Ishikawa (cell line): ENCODE data around the gene FAM184A.

Experiments
- CEBPB ChIP-seq: IDR thresholded peaks from 2 replicates; pipeline ENCODE4 v1.6.1; 2012
- CREB1 ChIP-seq: IDR thresholded peaks from 2 replicates; pipeline ENCODE4 v1.6.1; 2012; ENCODE audit warnings: low read depth
- EGR1 ChIP-seq: IDR thresholded peaks from 2 replicates; pipeline ENCODE4 v1.6.1; 2012
- EP300 ChIP-seq: IDR thresholded peaks from 2 replicates; pipeline ENCODE4 v1.6.1; 2012; ENCODE audit warnings: borderline replicate concordance
- FOXM1 ChIP-seq: IDR thresholded peaks from 2 replicates; pipeline ENCODE4 v1.6.1; 2012; ENCODE audit warnings: low read depth, borderline replicate concordance
- MAX ChIP-seq: IDR thresholded peaks from 2 replicates; pipeline ENCODE4 v1.6.1; 2012
- NFIC ChIP-seq: IDR thresholded peaks from 2 replicates; pipeline ENCODE4 v1.6.1; 2012
- RAD21 ChIP-seq: IDR thresholded peaks from 2 replicates; pipeline ENCODE4 v1.6.1; 2012; ENCODE audit warnings: low read depth
- TAF1 ChIP-seq: IDR thresholded peaks from 2 replicates; pipeline ENCODE4 v1.6.1; 2012; ENCODE audit warnings: low read depth, mild to moderate bottlenecking
- TCF12 ChIP-seq: IDR thresholded peaks from 2 replicates; pipeline ENCODE4 v1.6.1; 2012; ENCODE audit warnings: low read depth
- TEAD4 ChIP-seq: IDR thresholded peaks from 2 replicates; pipeline ENCODE4 v1.6.1; 2012
- USF1 ChIP-seq: IDR thresholded peaks from 2 replicates; pipeline ENCODE4 v1.6.1; 2012
- YY1 ChIP-seq: IDR thresholded peaks from 2 replicates; pipeline ENCODE4 v1.6.1; 2012; ENCODE audit warnings: low read depth
- ZBTB7A ChIP-seq: IDR thresholded peaks from 2 replicates; pipeline ENCODE4 v1.6.1; 2012; ENCODE audit warnings: low read depth
- TF ChIP-seq, protein P1 (sequence below): IDR thresholded peaks from 2 replicates; pipeline ENCODE4 v1.6.1; 2012; ENCODE audit warnings: low read depth, mild to moderate bottlenecking

FAM184A gene

GRCh38 chr6:118985123-118985830, 93.2 kb downstream of the FAM184A start:
- TF ChIP-seq USF1 (no peak), MAX (no peak), CREB1 (no peak), CEBPB (no peak), NFIC (no peak), EGR1 (no peak), FOXM1 (no peak), ZBTB7A (no peak), TAF1 (no peak), EP300 (no peak), TEAD4 (no peak), RAD21 (no peak), YY1 (no peak), TCF12 (no peak)
- TF ChIP-seq, protein P1, sequence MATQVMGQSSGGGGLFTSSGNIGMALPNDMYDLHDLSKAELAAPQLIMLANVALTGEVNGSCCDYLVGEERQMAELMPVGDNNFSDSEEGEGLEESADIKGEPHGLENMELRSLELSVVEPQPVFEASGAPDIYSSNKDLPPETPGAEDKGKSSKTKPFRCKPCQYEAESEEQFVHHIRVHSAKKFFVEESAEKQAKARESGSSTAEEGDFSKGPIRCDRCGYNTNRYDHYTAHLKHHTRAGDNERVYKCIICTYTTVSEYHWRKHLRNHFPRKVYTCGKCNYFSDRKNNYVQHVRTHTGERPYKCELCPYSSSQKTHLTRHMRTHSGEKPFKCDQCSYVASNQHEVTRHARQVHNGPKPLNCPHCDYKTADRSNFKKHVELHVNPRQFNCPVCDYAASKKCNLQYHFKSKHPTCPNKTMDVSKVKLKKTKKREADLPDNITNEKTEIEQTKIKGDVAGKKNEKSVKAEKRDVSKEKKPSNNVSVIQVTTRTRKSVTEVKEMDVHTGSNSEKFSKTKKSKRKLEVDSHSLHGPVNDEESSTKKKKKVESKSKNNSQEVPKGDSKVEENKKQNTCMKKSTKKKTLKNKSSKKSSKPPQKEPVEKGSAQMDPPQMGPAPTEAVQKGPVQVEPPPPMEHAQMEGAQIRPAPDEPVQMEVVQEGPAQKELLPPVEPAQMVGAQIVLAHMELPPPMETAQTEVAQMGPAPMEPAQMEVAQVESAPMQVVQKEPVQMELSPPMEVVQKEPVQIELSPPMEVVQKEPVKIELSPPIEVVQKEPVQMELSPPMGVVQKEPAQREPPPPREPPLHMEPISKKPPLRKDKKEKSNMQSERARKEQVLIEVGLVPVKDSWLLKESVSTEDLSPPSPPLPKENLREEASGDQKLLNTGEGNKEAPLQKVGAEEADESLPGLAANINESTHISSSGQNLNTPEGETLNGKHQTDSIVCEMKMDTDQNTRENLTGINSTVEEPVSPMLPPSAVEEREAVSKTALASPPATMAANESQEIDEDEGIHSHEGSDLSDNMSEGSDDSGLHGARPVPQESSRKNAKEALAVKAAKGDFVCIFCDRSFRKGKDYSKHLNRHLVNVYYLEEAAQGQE = no peak

DNA sequence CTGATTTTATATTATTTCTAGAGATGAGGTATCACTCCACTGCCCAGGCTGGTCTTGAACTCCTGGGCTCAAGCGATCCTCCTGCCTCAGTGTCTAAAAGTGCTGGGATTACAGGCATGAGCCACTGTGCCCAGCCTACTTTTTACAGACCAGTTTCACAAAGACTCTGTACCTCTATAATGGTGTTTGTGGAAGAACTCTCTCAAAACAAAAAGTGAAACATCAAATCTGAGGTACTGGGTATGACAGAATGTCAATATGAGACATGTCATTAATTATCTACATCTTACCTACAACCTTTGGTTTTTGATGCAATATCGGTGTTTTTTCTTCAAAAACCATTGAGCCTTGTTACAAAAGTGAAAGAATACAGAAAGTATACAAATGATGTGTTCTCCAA, 94.1 kb downstream of the FAM184A start:
- no peak for TF ChIP-seq FOXM1
- no peak for TF ChIP-seq CEBPB
- TF ChIP-seq CREB1 = no peak
- TF ChIP-seq ZBTB7A = no peak
- TF ChIP-seq EP300 = no peak
- TF ChIP-seq EGR1 = no peak
- no peak for TF ChIP-seq MAX
- TF ChIP-seq TCF12 = no peak
- TF ChIP-seq TAF1 = no peak
- TF ChIP-seq USF1 = no peak
- no peak for TF ChIP-seq NFIC
- no peak for TF ChIP-seq RAD21
- no peak for TF ChIP-seq TEAD4
- no peak for TF ChIP-seq YY1
- TF ChIP-seq, protein P1 = no peak

- TF ChIP-seq EP300 (no peak), RAD21 (no peak)
These were observed 95.9 kb downstream of the FAM184A start for GRCh38 chr6:118982575-118982911.

GRCh38 chr6:118981884-118982574, 96.4 kb downstream of the FAM184A start:
- TF ChIP-seq TEAD4 (no peak), TAF1 (no peak)

DNA sequence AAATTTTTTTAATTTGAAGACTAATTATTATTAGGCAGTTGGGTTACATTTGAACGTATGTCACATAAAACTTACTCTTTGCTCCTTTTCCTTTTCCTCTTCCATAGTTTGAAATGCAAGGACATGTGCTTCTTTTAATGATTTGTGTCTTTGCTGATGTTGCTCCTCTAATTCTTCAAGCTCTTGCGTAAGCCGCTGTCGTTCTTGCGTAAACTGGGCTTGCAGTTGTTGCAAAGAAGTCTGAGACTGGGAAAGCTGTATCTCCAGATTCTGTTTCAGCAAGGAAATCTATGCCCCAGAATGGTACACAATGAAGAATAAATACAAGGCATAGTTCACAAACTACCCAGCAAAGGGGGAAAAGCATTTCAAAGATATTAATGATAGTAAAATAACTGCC, 98.4 kb downstream of the FAM184A start:
- TF ChIP-seq ZBTB7A = no peak
- peak; percentile 98 for TF ChIP-seq CEBPB
- TF ChIP-seq FOXM1 = no peak
- TF ChIP-seq TCF12 = no peak
- no peak for TF ChIP-seq CREB1
- TF ChIP-seq EP300 = no peak
- TF ChIP-seq TAF1 = no peak
- no peak for TF ChIP-seq YY1

DNA sequence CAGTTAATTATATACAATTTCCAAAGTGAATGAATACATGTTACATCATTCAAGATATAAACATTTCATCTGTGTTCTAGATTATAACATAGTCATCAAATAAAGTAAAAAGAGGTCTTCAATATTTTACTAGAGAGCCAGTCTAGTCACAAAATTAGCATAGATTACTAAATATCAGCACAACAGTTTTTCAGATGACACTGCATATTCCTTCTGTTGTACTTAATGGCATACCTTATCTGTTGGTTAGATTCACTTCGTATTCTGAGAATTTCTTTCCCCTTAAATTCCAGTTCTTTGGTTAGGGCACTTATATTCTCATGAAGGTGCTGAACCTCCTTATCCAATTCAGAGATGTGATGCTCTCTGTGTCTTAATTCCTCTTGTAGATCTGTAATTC, 103.7 kb downstream of the FAM184A start:
- no peak for TF ChIP-seq EGR1
- no peak for TF ChIP-seq MAX
- TF ChIP-seq YY1 = no peak
- TF ChIP-seq EP300 = no peak
- TF ChIP-seq, protein P1 = no peak
- no peak for TF ChIP-seq TEAD4
- TF ChIP-seq RAD21 = no peak
- TF ChIP-seq ZBTB7A = no peak
- TF ChIP-seq TAF1 = no peak
- TF ChIP-seq CEBPB = no peak
- no peak for TF ChIP-seq TCF12
- TF ChIP-seq USF1 = no peak
- TF ChIP-seq FOXM1 = no peak
- TF ChIP-seq NFIC = no peak
- TF ChIP-seq CREB1 = no peak
